Measurements from ENCODE around the gene RPS6KA3.
"Not testable (repeated sequence)": the region's sequence is repeated elsewhere in the genome, so short reads cannot be mapped to it uniquely, and the experiment has no call there.

Gene RPS6KA3

DNA sequence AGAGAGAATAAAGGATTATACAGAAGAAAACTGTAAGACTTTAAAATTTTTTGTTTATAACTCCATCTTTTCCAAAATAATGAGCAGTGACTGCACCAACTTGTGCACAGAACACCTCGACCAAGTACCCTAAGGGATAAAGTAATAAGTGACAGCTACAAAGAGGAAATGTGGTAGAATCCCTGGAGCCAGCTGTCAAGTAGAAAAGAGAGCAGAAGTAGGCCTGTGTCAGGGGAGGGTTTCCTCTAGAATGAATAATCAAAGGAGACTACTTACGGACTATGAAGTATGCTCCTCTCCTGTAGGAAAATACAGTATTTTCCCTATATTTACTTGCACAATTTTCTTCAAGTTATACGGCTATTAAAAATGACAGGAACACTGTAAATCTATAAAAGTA lies 126.3 kb downstream of the RPS6KA3 start:
- no peak for DNase-seq

DNA sequence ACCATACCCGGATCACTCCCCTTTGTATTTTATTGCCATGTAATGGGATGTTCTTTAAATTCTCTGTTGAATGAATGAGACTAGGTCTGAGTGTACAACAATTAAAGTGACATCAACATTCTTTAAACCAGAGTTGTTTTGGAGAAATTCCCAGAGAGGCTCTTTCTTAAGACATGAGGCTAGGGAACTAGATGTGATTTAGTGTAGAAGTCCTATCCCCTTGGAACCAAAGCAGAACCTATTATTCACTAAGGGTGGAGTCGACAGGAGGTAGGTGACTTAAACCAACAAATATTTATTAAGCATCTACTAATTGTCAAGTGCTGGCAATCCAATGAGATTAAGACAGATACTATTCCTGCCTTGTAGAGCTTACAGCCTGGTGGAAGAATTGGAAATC lies 126.7 kb downstream of the RPS6KA3 start:
- no peak for DNase-seq

- no peak for DNase-seq
Observed at GRCh38 chrX:20135944-20136343, 130.8 kb downstream of the RPS6KA3 start.

GRCh38 chrX:20132666-20133065 lies 134.0 kb downstream of the RPS6KA3 start:
- DNase-seq: no peak

- no peak for DNase-seq
Observed at GRCh38 chrX:20130357-20130756, 136.4 kb downstream of the RPS6KA3 start.

DNA sequence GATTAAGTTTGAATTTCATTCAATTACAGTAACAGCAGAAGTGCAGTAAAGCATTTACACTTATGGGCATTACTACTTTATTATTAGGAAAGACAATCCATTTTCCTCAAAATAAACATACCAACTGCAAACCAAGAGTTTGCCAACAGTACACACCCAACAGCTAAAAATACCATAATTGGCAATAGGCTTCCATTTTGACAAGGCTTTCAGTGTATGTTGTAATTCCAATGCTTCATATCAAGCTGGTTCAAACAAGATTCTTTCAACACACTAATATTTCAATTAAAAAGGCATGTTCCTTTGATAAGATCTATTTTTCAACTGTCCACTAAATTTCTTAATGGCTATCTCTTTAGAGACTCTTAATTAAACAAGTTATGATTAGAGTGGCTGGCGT lies 137.2 kb downstream of the RPS6KA3 start:
- DNase-seq: no peak

- DNase-seq: peak; percentile 89
Observed at GRCh38 chrX:20128670-20129069, 138.0 kb downstream of the RPS6KA3 start.

DNA sequence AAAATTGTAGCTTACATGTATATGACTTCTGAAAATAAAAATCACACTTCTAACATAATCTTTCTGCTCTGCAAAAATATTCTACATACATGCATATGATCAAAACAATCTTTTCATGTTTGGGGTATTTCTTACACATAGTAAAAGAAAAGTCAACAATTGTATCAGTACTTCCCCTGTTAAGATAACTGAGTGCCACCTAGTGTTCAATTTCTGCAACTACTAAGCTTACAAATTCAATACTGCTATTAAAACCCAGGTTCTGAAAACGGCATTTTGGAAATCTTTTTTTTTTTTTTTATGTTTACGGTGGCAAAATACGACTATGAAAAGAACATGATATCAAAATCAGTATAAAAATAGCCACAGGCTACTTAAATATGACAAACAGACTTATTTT lies 139.3 kb downstream of the RPS6KA3 start:
- not testable (repeated sequence) for DNase-seq

DNA sequence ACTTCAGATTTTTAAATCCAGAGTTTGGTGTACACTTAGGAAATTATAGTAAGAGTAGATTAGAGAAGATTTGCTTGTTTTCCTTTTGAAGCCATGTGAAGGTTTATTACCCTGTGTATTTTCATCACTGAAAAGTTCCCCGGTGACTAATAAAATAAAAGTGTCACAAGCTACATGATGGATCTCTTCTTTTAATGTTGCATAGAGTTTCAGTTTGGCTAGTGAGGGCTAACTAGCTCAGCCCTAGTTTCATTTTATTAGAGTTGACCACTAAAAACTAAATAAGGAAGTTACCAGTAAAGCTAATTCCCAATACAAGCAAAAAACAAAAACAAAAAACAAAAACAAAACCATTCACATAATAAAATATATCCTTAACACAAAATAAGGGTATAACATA lies 139.9 kb downstream of the RPS6KA3 start:
- not testable (repeated sequence) for DNase-seq

GRCh38 chrX:20124964-20125363 lies 141.7 kb downstream of the RPS6KA3 start:
- no peak for DNase-seq

DNA sequence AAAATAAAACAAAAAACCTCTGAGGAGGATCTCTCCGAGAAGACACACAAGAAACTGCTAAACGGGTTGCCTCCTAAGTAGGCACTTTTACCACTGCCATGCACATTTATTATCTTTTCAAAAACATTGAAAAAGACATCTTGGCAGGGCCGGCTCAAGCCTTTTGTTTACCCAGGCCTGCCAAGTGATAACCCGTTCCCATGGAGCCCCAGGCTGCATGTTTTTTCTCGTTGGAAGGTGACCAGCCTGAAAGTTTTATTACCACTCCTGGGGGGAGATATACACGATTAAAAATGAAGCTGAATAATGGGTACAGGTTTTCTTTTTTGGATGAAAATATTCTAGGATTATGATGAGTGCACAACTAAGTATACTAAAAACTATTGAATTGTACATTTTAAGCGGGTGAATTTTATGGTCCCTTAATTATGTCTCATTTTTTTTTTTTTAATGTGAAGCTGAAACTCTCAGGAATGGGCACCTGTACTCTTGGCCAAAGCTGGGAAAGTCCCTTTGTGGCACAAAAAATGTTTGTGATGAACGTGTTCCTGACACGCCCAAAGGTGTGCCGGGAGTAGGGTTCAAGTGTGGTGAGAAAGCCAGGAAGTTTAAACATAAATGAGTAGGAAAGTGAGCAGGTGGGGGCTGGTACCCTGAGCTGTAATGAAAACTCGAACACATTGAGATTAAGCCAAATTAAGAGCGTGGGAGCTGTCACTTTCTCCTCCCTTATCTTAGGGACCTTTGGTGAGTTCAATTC lies 148.5 kb downstream of the RPS6KA3 start:
- peak; percentile 31 for DNase-seq

DNA sequence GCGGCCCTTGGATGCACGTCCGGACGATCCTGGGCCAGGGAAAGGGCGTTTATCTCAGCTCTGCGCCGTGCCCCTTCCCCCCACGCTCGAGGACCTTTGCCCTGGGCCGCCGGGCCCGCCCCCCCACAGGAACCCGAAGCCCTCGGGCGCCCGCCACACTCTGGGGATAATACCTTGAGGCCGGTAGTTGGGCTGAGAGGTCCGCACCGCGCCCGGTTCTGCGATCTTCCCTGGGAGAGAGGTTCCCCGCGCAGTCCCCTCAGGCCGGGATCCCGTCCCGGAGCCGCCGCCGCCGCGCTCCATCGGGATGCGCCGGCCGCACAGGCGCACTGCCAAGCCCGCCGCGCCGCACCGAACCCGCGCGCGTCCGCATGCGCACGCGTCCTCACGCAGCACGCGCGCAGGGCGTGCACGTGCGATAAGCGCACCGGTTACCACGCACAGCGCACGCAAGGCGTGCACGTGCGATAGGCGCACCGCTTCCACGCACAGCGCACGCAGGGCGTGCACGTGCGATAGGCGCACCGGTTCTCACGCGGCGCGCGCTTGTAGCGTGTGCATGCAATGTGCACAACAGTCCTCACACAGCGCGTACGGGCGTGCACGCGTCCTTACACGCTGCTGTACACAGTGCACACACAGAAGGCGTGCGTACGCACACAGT lies 150.0 kb downstream of the RPS6KA3 start, which contains the start of gene MAP7D2:
TSS of gene MAP7D2 (minus strand) at position 331 of the 664 bp plus-strand sequence. CDS start at position 303, 28 bp downstream.
- no peak for DNase-seq

DNA sequence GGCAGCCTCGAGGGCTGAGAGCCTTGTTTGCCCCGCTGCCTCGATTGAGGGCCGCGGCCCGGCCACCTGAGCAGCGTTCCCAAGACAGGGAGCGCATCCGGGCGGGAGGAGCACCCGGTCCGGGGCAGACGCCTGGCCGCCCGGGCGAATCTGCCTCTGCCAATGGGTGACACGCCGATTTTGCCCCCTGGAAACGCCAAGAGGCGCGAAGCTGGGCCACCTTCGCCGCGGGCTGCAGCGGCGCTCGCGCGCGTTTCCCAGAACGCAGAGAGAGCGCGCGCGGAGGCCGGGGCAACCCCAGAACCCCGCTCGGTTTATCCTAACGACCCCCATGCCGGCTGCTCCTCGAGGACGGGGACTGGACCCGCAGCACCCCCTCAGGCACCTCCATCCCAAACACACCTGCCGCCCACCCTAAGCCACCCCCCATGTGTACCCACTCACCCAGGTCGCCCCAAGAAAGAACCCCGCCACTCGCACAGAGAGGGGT lies 150.6 kb downstream of the RPS6KA3 start:
- DNase-seq: no peak

DNA sequence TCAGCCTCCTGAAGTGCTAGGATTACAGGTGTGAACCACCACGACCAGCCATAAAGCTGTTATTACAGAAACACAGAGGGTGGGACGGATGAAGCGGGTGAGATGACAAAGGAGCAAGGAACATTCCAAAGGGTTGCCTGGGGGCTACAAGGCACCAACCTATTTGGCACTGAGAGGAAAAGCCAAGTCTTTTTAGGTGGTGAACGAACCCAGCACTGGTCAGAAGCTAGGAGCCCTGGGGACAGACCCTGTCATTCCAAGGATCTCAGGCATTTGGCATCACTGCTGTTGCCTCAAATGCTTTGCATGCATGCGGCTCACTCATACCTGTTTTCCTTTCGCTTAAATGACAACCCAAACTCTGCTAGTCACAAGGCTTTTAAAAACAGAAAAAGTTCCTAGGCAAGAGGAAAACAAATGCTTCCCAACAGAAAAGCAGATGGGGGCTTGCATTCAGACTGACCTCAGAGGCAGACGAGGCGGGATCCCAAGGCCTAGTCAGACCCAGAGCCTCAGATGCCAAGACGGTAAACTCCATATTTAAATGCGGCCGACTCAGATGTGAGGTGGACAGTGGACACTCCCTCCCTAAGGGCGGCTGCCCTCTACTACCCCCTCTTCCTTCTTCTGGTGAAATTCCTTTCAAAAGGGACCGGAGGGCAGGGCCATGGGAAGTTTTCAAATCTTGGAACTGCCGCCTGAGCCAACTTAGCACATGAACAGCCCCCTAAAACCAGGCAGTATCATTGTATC lies 154.5 kb downstream of the RPS6KA3 start:
- no peak for DNase-seq

DNA sequence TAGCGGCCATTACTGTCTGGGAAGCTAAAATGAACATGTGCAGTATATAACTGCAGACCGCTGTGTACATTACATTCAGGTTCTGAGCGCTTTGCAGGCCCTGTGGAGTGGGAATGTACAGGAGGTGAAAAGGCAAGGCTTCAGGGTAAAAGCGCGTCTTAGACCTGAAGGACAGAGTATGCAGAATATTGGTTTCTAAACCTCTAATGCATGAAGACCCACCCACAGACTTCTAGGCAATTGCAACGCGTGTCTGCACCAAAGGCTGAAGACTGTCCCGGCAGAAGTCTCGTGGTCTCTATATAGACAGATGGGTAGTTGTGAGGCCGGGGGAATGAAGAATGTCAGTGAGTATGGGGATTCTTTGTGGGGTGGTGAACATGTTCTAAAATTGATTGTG lies 155.4 kb downstream of the RPS6KA3 start:
- DNase-seq: no peak

GRCh38 chrX:20101934-20102581 lies 164.7 kb downstream of the RPS6KA3 start:
- no peak for DNase-seq
